HepG2 (cell line): Measurements from ENCODE around the gene CENPB. TPM values are rescaled to one million over a fixed set of nuclear protein-coding genes. Genes with fewer than 3 reads are reported as not detected.
A peak's percentile ranks its signal among the peaks of the same experiment; 100 is the strongest.

Experiments used
- ARNTL ChIP-seq: sonication (generic); formaldehyde crosslinking; IDR thresholded peaks from 2 replicates; pipeline ENCODE4 v1.4.0; 2020; ENCODE audit warnings: mild to moderate bottlenecking, missing genetic modification reagents
- CREBL2 ChIP-seq: sonication (generic); formaldehyde crosslinking; IDR thresholded peaks from 2 replicates; pipeline ENCODE4 v1.8.1; 2023; ENCODE audit warnings: missing genetic modification reagents, mild to moderate bottlenecking, borderline replicate concordance
- FOXK2 ChIP-seq: fragments of 450-650 bp; IDR thresholded peaks from 2 replicates; pipeline ENCODE4 v1.6.1; 2016
- PBX2 ChIP-seq: IDR thresholded peaks from 2 replicates; pipeline ENCODE4 v1.6.1; 2016; ENCODE audit warnings: control low read depth
- RELA ChIP-seq: sonication (generic); formaldehyde crosslinking; IDR thresholded peaks from 2 replicates; pipeline ENCODE4 v1.4.0; 2020; ENCODE audit warnings: missing genetic modification reagents
- ZGPAT ChIP-seq: IDR thresholded peaks from 2 replicates; pipeline ENCODE4 v1.6.1; 2016; ENCODE audit warnings: mild to moderate bottlenecking
- ZNF781 ChIP-seq: sonication (generic); formaldehyde crosslinking; IDR thresholded peaks from 2 replicates; pipeline ENCODE4 v1.5.1; 2020; ENCODE audit warnings: borderline replicate concordance, mild to moderate bottlenecking, missing genetic modification reagents; ENCODE audit errors: not compliant biosample characterization
- polyA plus RNA-seq, 8 experiments: library from polyadenylated mRNA; depleted of rRNA in 3 of 8; stranded (reverse) in 7 of 8; unstranded in 1 of 8; fragments of >200 nt; fragmentation: Illumina TruSeq in 4 of 8; extraction: Trizol in 4 of 8; gene quantifications; 2 replicates each; pipeline versions ENCODE4 v1.2.1 to v1.2.3, GENCODE V29; 2011 to 2016; ENCODE audit warnings: low read depth in 4 of 8, missing spikeins in 1 of 8, mixed read lengths in 1 of 8; ENCODE audit not compliant: insufficient read depth in 1 of 8
- total RNA-seq, 5 experiments: library from RNA; depleted of rRNA; stranded (reverse); fragments of >200 nt; fragmentation: Illumina TruSeq; extraction: Trizol; gene quantifications; 2 replicates each; pipeline ENCODE4 v1.2.3, GENCODE V29; 2016; ENCODE audit warnings: low read depth in 1 of 5
- TF ChIP-seq, protein P1 (sequence below): sonication (generic); formaldehyde crosslinking; IDR thresholded peaks from 2 replicates; pipeline ENCODE4 v1.5.1; 2020; ENCODE audit warnings: missing genetic modification reagents, mild to moderate bottlenecking, borderline replicate concordance
- TF ChIP-seq, protein P2 (sequence below), 2 experiments: fragments of 450-650 bp in 1 of 2; sonication (generic) in 1 of 2; formaldehyde crosslinking in 1 of 2; IDR thresholded peaks; 2 replicates each; pipeline versions ENCODE4 v1.6.1 to v1.8.0; 2016 to 2022; ENCODE audit warnings: antibody characterized with exemption in 1 of 2, mild to moderate bottlenecking in 1 of 2, missing genetic modification reagents in 1 of 2

The CENPB gene
- total and polyA plus RNA-seq, 2 of the 13 experiments (the other 11 are each of a cell fraction or from before 2014, with no cell fraction given): 10.4 to 54.5 TPM

- TF ChIP-seq ARNTL (CRISPR knock-in tag) (peak; percentile 57; the same call in 1 of the 2 replicates), CREBL2 (CRISPR knock-in tag) (0 out of 2 replicates have a peak, but pooled peaks have one; percentile 52), ZNF781 (CRISPR knock-in tag) (peak; percentile 41), PBX2 (CRISPR knock-in tag) (no peak), FOXK2 (no peak), RELA (CRISPR knock-in tag) (0 out of 2 replicates have a peak, but pooled peaks have one; percentile 50), ZGPAT (CRISPR knock-in tag) (peak; percentile 75)
- TF ChIP-seq, protein P1, sequence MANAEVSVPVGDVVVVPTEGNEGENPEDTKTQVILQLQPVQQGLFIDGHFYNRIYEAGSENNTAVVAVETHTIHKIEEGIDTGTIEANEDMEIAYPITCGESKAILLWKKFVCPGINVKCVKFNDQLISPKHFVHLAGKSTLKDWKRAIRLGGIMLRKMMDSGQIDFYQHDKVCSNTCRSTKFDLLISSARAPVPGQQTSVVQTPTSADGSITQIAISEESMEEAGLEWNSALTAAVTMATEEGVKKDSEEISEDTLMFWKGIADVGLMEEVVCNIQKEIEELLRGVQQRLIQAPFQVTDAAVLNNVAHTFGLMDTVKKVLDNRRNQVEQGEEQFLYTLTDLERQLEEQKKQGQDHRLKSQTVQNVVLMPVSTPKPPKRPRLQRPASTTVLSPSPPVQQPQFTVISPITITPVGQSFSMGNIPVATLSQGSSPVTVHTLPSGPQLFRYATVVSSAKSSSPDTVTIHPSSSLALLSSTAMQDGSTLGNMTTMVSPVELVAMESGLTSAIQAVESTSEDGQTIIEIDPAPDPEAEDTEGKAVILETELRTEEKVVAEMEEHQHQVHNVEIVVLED (CRISPR knock-in tag): no peak
- TF ChIP-seq, protein P2, sequence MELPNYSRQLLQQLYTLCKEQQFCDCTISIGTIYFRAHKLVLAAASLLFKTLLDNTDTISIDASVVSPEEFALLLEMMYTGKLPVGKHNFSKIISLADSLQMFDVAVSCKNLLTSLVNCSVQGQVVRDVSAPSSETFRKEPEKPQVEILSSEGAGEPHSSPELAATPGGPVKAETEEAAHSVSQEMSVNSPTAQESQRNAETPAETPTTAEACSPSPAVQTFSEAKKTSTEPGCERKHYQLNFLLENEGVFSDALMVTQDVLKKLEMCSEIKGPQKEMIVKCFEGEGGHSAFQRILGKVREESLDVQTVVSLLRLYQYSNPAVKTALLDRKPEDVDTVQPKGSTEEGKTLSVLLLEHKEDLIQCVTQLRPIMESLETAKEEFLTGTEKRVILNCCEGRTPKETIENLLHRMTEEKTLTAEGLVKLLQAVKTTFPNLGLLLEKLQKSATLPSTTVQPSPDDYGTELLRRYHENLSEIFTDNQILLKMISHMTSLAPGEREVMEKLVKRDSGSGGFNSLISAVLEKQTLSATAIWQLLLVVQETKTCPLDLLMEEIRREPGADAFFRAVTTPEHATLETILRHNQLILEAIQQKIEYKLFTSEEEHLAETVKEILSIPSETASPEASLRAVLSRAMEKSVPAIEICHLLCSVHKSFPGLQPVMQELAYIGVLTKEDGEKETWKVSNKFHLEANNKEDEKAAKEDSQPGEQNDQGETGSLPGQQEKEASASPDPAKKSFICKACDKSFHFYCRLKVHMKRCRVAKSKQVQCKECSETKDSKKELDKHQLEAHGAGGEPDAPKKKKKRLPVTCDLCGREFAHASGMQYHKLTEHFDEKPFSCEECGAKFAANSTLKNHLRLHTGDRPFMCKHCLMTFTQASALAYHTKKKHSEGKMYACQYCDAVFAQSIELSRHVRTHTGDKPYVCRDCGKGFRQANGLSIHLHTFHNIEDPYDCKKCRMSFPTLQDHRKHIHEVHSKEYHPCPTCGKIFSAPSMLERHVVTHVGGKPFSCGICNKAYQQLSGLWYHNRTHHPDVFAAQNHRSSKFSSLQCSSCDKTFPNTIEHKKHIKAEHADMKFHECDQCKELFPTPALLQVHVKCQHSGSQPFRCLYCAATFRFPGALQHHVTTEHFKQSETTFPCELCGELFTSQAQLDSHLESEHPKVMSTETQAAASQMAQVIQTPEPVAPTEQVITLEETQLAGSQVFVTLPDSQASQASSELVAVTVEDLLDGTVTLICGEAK (IDR thresholded peaks at IDR 0.05): no peak
- TF ChIP-seq, protein P2 (CRISPR knock-in tag; IDR thresholded peaks at IDR 0.05): peak; percentile 76
Measured at GRCh38 chr20:3795511-3796468, 9.2 kb upstream of the CENPB start, which contains the start of gene CDC25B (continued).
